ENCODE data around the gene INSC. TPM values are rescaled to one million over a fixed set of nuclear protein-coding genes. Genes with fewer than 3 reads are reported as not detected.
"Not testable (repeated sequence)": the region's sequence is repeated elsewhere in the genome, so short reads cannot be mapped to it uniquely, and the experiment has no call there.

The INSC gene
- 0.89 and 1.2 TPM in 2 replicates for total RNA-seq (2014; rRNA removed; shearing (Covaris generic))
- polyA plus RNA-seq (2016; fragmentation: Nextera tagmentation; extraction: Ambion mirVana): 1.0 and 1.1 TPM in 2 replicates

GRCh38 chr11:15114501-15115475, at the start of gene INSC:
Gene INSC, plus strand, starts transcription at chr11:15114923. Its CDS starts 34,252 bp downstream, at chr11:15149175.
- Histone ChIP-seq H4K20me1 (ENCODE audit: insufficient read depth) (no peaks in the 10 kb centered on the region), H3K9me3 (ENCODE audit: low read depth) (no peaks in the 10 kb centered on the region), H3K79me2 (ENCODE audit: insufficient read depth) (no peaks in the 10 kb centered on the region), H3K27ac (no peak within 1 kb of the TSS), H3K9ac (peak within 1 kb of the TSS; percentile 41), H2AFZ (peak within 1 kb of the TSS; percentile 78), H3K4me3 (peak within 1 kb of the TSS; percentile 59), H3K36me3 (ENCODE audit: low read depth) (no peaks in the 10 kb centered on the region), H3F3A (ENCODE audit: insufficient read depth) (no peaks in the 10 kb centered on the region; the same call in 1 of the 2 replicates), H3K4me1 (ENCODE audit: insufficient read depth) (peaks cover 8% of the 10 kb centered on the region; the same call in 1 of the 2 replicates), H3K4me2 (ENCODE audit: unreplicated experiment) (peak within 1 kb of the TSS; percentile 60), H3K27me3 (replicated peaks; ENCODE audit: insufficient read depth) (no peaks in the 10 kb centered on the region), H3K9me2 (ENCODE audit: insufficient read depth) (no peaks in the 10 kb centered on the region)
- TF ChIP-seq EZH2phosphoT487 (IDR thresholded peaks at IDR 0.05; ENCODE audit: insufficient read depth, low read depth): no peak
- no peak for TF ChIP-seq EZH2 (IDR thresholded peaks at IDR 0.05; ENCODE audit: insufficient read depth, poor library complexity, severe bottlenecking)
- WGBS, 2 experiments (ENCODE audit: low coverage in 1 of 2, low lambda C conversion rate in 2 of 2, missing lambda C conversion rate in 2 of 2): 6 to 11% methylated on average over 44 to 46 of the region's 50 CpGs
- in situ Hi-C loops (cut with MboI): no loop called here
- peak; percentile 66 for DNase-seq

GRCh38 chr11:15069751-15070150, 45.0 kb upstream of the INSC start:
- not testable (repeated sequence) for H4K20me1 ChIP-seq (ENCODE audit: insufficient read depth); H3K79me2 ChIP-seq (ENCODE audit: insufficient read depth); H3K9me2 ChIP-seq (ENCODE audit: insufficient read depth); H3K27ac ChIP-seq; DNase-seq; H3K9me3 ChIP-seq (ENCODE audit: low read depth); H3K4me2 ChIP-seq (ENCODE audit: unreplicated experiment); H3K9ac ChIP-seq; H3F3A ChIP-seq (ENCODE audit: insufficient read depth); H3K36me3 ChIP-seq (ENCODE audit: low read depth); H3K4me3 ChIP-seq; H2AFZ ChIP-seq
- peaks cover 27% of the 10 kb centered on the region for H3K27me3 ChIP-seq (replicated peaks; ENCODE audit: insufficient read depth)
- 71 to 72% methylated on average over 7 of the region's 7 CpGs for WGBS, 2 experiments (ENCODE audit: low coverage in 1 of 2, low lambda C conversion rate in 2 of 2, missing lambda C conversion rate in 2 of 2)
- in situ Hi-C loops (cut with MboI): loop anchor here (10.0 kb wide), 1 partner anchor 155 kb away; no protein-coding TSS in a partner anchor
- peaks cover 11% of the 10 kb centered on the region; the same call in 1 of the 2 replicates for H3K4me1 ChIP-seq (ENCODE audit: insufficient read depth)

GRCh38 chr11:15071556-15072255, 43.0 kb upstream of the INSC start:
- peaks cover 11% of the 10 kb centered on the region; the same call in 1 of the 2 replicates for H3K4me1 ChIP-seq (ENCODE audit: insufficient read depth)
- no peaks in the 10 kb centered on the region for H3F3A ChIP-seq (ENCODE audit: insufficient read depth)
- in situ Hi-C loops (cut with MboI): loop anchor here (10.0 kb wide), 1 partner anchor 157 kb away; no protein-coding TSS in a partner anchor
- no peak overlapping the region for H3K9ac ChIP-seq
- H4K20me1 ChIP-seq (ENCODE audit: insufficient read depth): no peaks in the 10 kb centered on the region
- no peak for TF ChIP-seq EZH2 (IDR thresholded peaks at IDR 0.05; ENCODE audit: insufficient read depth, poor library complexity, severe bottlenecking)
- no peaks in the 10 kb centered on the region for H3K9me3 ChIP-seq (ENCODE audit: low read depth)
- H3K27ac ChIP-seq: no peak overlapping the region
- H3K4me2 ChIP-seq (ENCODE audit: unreplicated experiment): no peak overlapping the region
- H3K79me2 ChIP-seq (ENCODE audit: insufficient read depth): no peaks in the 10 kb centered on the region
- H2AFZ ChIP-seq: no peak overlapping the region
- no peaks in the 10 kb centered on the region for H3K9me2 ChIP-seq (ENCODE audit: insufficient read depth)
- DNase-seq: no peak
- H3K36me3 ChIP-seq (ENCODE audit: low read depth): no peaks in the 10 kb centered on the region
- 82 to 85% methylated on average over 30 to 31 of the region's 32 CpGs for WGBS, 2 experiments (ENCODE audit: low coverage in 1 of 2, low lambda C conversion rate in 2 of 2, missing lambda C conversion rate in 2 of 2)
- peaks cover 19% of the 10 kb centered on the region for H3K27me3 ChIP-seq (replicated peaks; ENCODE audit: insufficient read depth)
- no peak overlapping the region for H3K4me3 ChIP-seq

GRCh38 chr11:15072551-15073143, 42.1 kb upstream of the INSC start:
- no peaks in the 10 kb centered on the region for H3K36me3 ChIP-seq (ENCODE audit: low read depth)
- peaks cover 11% of the 10 kb centered on the region; the same call in 1 of the 2 replicates for H3K4me1 ChIP-seq (ENCODE audit: insufficient read depth)
- H3K4me3 ChIP-seq: no peak overlapping the region
- H3K27me3 ChIP-seq (replicated peaks; ENCODE audit: insufficient read depth): peaks cover 22% of the 10 kb centered on the region
- H3K9me3 ChIP-seq (ENCODE audit: low read depth): no peaks in the 10 kb centered on the region
- no peak for TF ChIP-seq EZH2 (IDR thresholded peaks at IDR 0.05; ENCODE audit: insufficient read depth, poor library complexity, severe bottlenecking)
- no peak for TF ChIP-seq EZH2phosphoT487 (IDR thresholded peaks at IDR 0.05; ENCODE audit: insufficient read depth, low read depth)
- H3K9me2 ChIP-seq (ENCODE audit: insufficient read depth): no peaks in the 10 kb centered on the region
- H2AFZ ChIP-seq: no peak overlapping the region
- no peaks in the 10 kb centered on the region for H3K79me2 ChIP-seq (ENCODE audit: insufficient read depth)
- H4K20me1 ChIP-seq (ENCODE audit: insufficient read depth): no peaks in the 10 kb centered on the region
- in situ Hi-C loops (cut with MboI): loop anchor here (10.0 kb wide), 1 partner anchor 158 kb away; no protein-coding TSS in a partner anchor
- no peak for DNase-seq
- H3K27ac ChIP-seq: no peak overlapping the region
- H3K9ac ChIP-seq: no peak overlapping the region
- 75 to 76% methylated on average over 21 to 22 of the region's 23 CpGs for WGBS, 2 experiments (ENCODE audit: low coverage in 1 of 2, low lambda C conversion rate in 2 of 2, missing lambda C conversion rate in 2 of 2)
- H3F3A ChIP-seq (ENCODE audit: insufficient read depth): no peaks in the 10 kb centered on the region
- H3K4me2 ChIP-seq (ENCODE audit: unreplicated experiment): no peak overlapping the region

All from GM23248 (cell line).